H1 (cell line): Measurements from ENCODE around the gene CERS3.

ENCODE experiments used
- ATF2 ChIP-seq: IDR thresholded peaks from 2 replicates; pipeline ENCODE4 v1.6.1; 2012; ENCODE audit warnings: low read length, inconsistent platforms
- BACH1 ChIP-seq: IDR thresholded peaks from 2 replicates; pipeline ENCODE4 v1.6.1; 2012; ENCODE audit warnings: low read length, improper control_type of control experiment
- CTCF ChIP-seq, 3 experiments: IDR thresholded peaks; 1 replicate in 2 of 3; 2 replicates in 1 of 3; pipeline versions ENCODE4 v1.5.1 to v1.6.1; 2011; ENCODE audit warnings: low read length in 3 of 3, mild to moderate bottlenecking in 3 of 3, inconsistent platforms in 2 of 3, low read depth in 1 of 3, moderate library complexity in 1 of 3; ENCODE audit not compliant: insufficient read depth in 1 of 3; ENCODE audit errors: control extremely low read depth in 1 of 3
- EP300 ChIP-seq, 2 experiments: IDR thresholded peaks; 1 replicate in 1 of 2; 2 replicates in 1 of 2; pipeline ENCODE4 v1.6.1; 2011 to 2012; ENCODE audit warnings: low read depth in 2 of 2, low read length in 2 of 2, mild to moderate bottlenecking in 2 of 2, borderline replicate concordance in 1 of 2, inconsistent platforms in 1 of 2, moderate library complexity in 1 of 2
- EZH2 ChIP-seq: fragments of 200-600 bp; sonication (generic); IDR thresholded peaks from 2 replicates; pipeline ENCODE4 v1.7.1; 2012; ENCODE audit warnings: low read depth, mild to moderate bottlenecking, moderate library complexity, low read length, inconsistent platforms; ENCODE audit not compliant: severe bottlenecking
- FOSL1 ChIP-seq: IDR thresholded peaks from 2 replicates; pipeline ENCODE4 v1.6.1; 2011; ENCODE audit warnings: mild to moderate bottlenecking, low read depth, low read length, moderate library complexity; ENCODE audit not compliant: insufficient read depth
- JUND ChIP-seq: IDR thresholded peaks from 2 replicates; pipeline ENCODE4 v1.6.1; 2011; ENCODE audit warnings: mild to moderate bottlenecking, improper control_type of control experiment, low read length
- NRF1 ChIP-seq: IDR thresholded peaks from 2 replicates; pipeline ENCODE4 v1.6.1; 2011; ENCODE audit warnings: mild to moderate bottlenecking, low read depth, low read length, improper control_type of control experiment
- POLR2A ChIP-seq, 2 experiments: IDR thresholded peaks; 1 replicate in 1 of 2; 2 replicates in 1 of 2; pipeline ENCODE4 v1.6.1; 2011; ENCODE audit warnings: low read depth in 2 of 2, low read length in 2 of 2, mild to moderate bottlenecking in 2 of 2; ENCODE audit errors: control extremely low read depth in 1 of 2
- POLR2AphosphoS5 ChIP-seq: IDR thresholded peaks from 2 replicates; pipeline ENCODE4 v1.6.1; 2011; ENCODE audit warnings: low read depth, low read length
- RAD21 ChIP-seq, 2 experiments: IDR thresholded peaks in 1 of 2; conservative IDR thresholded peaks in 1 of 2; 2 replicates each; pipeline ENCODE4 v1.6.1; 2011; ENCODE audit warnings: low read depth in 2 of 2, low read length in 2 of 2, improper control_type of control experiment in 1 of 2, inconsistent platforms in 1 of 2, mild to moderate bottlenecking in 1 of 2, moderate library complexity in 1 of 2
- TAF1 ChIP-seq: IDR thresholded peaks from 2 replicates; pipeline ENCODE4 v1.6.1; 2011; ENCODE audit warnings: mild to moderate bottlenecking, low read depth, low read length
- TEAD4 ChIP-seq: IDR thresholded peaks from 2 replicates; pipeline ENCODE4 v1.6.1; 2012; ENCODE audit warnings: low read depth, low read length, inconsistent platforms, mixed read lengths
- YY1 ChIP-seq: IDR thresholded peaks from 2 replicates; pipeline ENCODE4 v1.6.1; 2011; ENCODE audit warnings: low read depth, mild to moderate bottlenecking, low read length

GRCh38 chr15:100463515-100463914 is 65.2 kb downstream of the CERS3 start:
- TF ChIP-seq POLR2AphosphoS5 (no peak), FOSL1 (no peak), CTCF (IDR thresholded peaks at IDR 0.05; ENCODE audit: control extremely low read depth in 1 of 3, insufficient read depth in 1 of 3, low read depth in 1 of 3, low read length in 3 of 3) (no peak), JUND (no peak), YY1 (no peak), EP300 (IDR thresholded peaks at IDR 0.05; ENCODE audit: borderline replicate concordance in 1 of 2, low read depth in 2 of 2, low read length in 2 of 2) (no peak), EZH2 (no peak), TEAD4 (no peak), ATF2 (no peak), NRF1 (no peak), TAF1 (no peak), BACH1 (no peak), RAD21 (IDR thresholded peaks at IDR 0.05 in 1 of 2, conservative IDR thresholded peaks at IDR 0.05 in 1 of 2; ENCODE audit: low read depth in 2 of 2, low read length in 2 of 2) (no peak), POLR2A (IDR thresholded peaks at IDR 0.05; ENCODE audit: control extremely low read depth in 1 of 2, low read depth in 2 of 2, low read length in 2 of 2) (no peak)
